Measurements from ENCODE around the gene RNF208.

The RNF208 gene

DNA sequence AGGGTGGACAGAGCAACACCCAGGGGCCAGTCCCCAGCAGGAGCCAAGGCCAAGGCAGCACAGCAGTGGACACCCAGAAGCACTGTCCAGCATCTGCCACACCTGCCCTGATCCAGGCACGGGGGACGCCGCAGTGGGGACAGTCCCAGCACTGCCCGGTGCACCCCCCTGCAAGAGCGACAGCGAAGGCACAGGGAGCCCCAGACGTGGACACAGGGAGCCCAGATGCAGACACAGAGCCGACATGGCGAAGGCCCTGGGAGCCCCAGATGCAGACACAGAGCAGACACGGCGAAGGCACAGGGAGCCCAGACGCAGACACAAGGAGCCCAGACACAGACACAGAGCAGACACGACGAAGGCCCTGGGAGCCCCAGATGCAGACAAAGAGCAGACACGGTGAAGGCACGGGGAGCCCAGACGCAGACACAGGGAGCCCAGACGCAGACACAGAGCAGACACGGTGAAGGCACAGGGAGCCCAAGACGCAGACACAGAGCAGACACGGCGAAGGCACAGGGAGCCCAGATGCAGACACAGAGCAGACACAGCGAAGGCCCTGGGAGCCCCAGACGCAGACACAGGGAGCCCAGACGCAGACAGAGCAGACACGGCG lies 38.0 kb downstream of the RNF208 start:
- H3K4me1 Mint-ChIP-seq (ENCODE audit: low read depth) = peaks cover 10% of the 10 kb centered on the region
- peaks cover 23% of the 10 kb centered on the region for H3K36me3 Mint-ChIP-seq (ENCODE audit: low read depth)
- no peaks in the 10 kb centered on the region for H3K9me3 Mint-ChIP-seq
- H3K4me3 Mint-ChIP-seq = no peak overlapping the region
- H3K27me3 Mint-ChIP-seq (ENCODE audit: low read depth) = no peaks in the 10 kb centered on the region
- DNase-seq (ENCODE audit: low spot score) = no peak
- H3K27ac Mint-ChIP-seq = no peak overlapping the region

DNA sequence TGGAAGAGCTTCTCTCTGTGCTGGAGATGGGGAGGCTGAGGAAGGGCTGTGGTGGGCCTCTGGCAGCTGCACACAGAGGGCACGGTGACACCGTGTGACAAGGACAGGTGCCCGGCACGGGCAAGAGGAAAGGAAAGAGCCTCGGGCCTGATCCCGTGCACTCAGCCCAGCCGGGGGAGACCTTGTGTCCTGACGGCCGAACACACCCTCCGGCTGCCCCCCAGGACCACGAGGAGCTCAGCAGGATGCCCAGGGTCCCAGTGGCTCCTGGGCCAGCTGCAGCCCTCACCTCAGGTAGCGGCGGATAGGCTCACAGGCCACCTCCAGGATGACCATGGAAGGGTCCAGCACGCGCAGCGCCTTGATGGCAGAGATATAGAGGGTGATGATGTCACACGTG lies 39.2 kb downstream of the RNF208 start:
- H3K4me1 Mint-ChIP-seq (ENCODE audit: low read depth) = peaks cover 10% of the 10 kb centered on the region
- no peaks in the 10 kb centered on the region for H3K9me3 Mint-ChIP-seq
- DNase-seq (ENCODE audit: low spot score) = no peak
- no peak overlapping the region for H3K4me3 Mint-ChIP-seq
- H3K27ac Mint-ChIP-seq = no peak overlapping the region
- H3K36me3 Mint-ChIP-seq (ENCODE audit: low read depth) = peaks cover 21% of the 10 kb centered on the region
- no peaks in the 10 kb centered on the region for H3K27me3 Mint-ChIP-seq (ENCODE audit: low read depth)

DNA sequence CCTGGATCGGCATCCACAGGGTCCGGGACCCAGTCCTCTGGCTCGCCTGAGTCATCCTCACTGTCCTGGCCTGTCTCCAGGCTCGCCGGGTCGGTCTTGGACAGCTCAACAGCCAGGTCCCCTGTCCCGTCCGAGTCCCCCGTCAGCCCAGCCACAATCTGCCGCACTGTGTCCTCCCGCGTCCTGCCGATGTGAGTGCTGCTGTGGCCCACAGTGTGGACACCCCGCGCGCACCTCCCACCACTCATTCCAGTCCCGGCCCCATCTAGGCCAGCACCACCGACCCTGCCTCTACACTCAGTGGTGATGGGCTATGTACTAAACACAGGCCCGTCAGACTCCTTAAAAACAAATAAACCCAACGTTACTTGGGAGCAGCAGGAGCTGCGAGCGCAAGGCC lies 40.4 kb downstream of the RNF208 start:
- Mint-ChIP-seq H3K36me3 (ENCODE audit: low read depth) (peaks cover 21% of the 10 kb centered on the region), H3K4me3 (no peak overlapping the region), H3K9me3 (no peaks in the 10 kb centered on the region), H3K4me1 (ENCODE audit: low read depth) (peaks cover under 1% of the 10 kb centered on the region), H3K27ac (no peak overlapping the region), H3K27me3 (ENCODE audit: low read depth) (no peaks in the 10 kb centered on the region)
- no peak for DNase-seq (ENCODE audit: low spot score)

DNA sequence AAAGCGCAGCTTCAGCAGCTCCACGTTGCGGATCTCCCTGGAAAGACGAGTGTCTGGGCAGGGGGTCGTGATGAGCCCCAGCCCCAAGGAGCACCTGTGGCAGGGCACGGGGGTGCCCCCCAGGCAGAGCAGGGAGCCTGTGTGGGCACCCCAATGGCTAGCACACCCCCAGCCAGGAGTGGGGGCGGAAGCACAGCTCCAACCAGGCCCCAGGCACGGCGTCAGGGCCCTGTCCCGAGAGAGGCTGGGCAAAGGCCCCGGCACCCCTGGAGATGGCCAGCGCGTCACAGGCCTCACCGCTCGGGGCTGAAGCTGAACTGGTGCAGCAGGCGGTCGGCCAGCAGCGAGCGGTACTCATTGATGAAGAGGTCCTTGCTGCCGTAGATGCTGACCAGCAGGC lies 41.5 kb downstream of the RNF208 start:
- Mint-ChIP-seq H3K36me3 (ENCODE audit: low read depth) (peaks cover 21% of the 10 kb centered on the region), H3K27me3 (ENCODE audit: low read depth) (no peaks in the 10 kb centered on the region), H3K27ac (no peak overlapping the region), H3K4me1 (ENCODE audit: low read depth) (no peaks in the 10 kb centered on the region), H3K4me3 (no peak overlapping the region), H3K9me3 (no peaks in the 10 kb centered on the region)
- DNase-seq (ENCODE audit: low spot score) = no peak

DNA sequence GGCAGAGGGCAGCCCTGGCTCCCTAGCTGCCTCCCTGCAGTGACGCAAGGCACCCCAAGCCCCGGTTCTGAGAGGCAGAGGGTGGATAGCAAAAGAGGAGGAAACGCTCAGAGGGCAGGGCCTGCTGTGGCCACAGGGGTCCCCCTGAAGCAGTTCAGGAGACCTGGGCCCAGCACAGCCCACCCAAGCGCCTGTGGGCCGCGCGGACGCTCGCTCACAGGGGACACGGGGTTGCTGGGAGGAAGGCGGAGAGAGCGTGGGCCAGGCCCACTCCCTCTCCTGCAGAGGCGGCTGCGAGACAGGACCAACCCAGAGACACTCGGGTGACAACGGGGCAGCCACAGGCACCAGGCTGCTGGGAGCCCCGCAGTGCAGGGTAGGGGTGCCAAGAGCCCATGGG lies 42.3 kb downstream of the RNF208 start:
- Mint-ChIP-seq H3K36me3 (ENCODE audit: low read depth) (peaks cover 21% of the 10 kb centered on the region), H3K27me3 (ENCODE audit: low read depth) (no peaks in the 10 kb centered on the region), H3K4me1 (ENCODE audit: low read depth) (no peaks in the 10 kb centered on the region), H3K4me3 (no peak overlapping the region), H3K9me3 (no peaks in the 10 kb centered on the region), H3K27ac (no peak overlapping the region)
- DNase-seq (ENCODE audit: low spot score) = no peak

DNA sequence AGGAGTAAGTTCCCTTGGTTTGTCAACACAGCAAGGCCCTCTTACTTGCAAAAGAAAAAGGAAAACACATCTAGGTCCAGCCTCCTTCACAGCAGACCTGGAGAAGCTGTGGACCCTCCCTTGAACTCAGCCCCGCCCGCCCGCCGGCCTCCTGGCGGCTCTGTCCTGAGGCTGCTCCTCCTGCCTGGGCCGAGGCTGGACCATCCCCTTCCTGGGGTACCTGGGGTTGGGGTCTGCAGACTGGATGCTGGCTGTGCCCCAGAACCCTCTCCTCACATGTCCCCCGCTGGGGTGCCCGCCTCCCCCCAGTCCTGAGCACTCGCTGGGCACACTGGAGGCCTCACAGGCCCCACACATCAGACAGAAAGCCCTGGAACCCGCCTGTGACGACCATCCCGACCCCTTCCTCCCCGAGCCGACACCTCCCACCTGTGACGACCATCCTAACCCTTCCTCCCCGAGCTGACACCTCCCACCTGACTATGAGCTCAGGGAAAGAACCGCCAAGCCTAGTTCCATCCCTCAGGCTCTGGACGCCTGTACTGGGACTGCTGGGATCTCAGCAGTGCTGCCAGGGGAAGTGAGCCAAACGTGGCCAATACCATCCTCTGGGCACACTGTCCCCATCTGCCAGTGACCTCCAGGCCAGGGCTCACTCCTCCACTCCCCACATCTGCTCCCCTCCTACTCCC lies 43.0 kb downstream of the RNF208 start:
- peaks cover 16% of the 10 kb centered on the region for H3K36me3 Mint-ChIP-seq (ENCODE audit: low read depth)
- no peak overlapping the region for H3K27ac Mint-ChIP-seq
- no peak overlapping the region for H3K4me3 Mint-ChIP-seq
- H3K9me3 Mint-ChIP-seq = no peaks in the 10 kb centered on the region
- no peaks in the 10 kb centered on the region for H3K4me1 Mint-ChIP-seq (ENCODE audit: low read depth)
- no peak for DNase-seq (ENCODE audit: low spot score)
- H3K27me3 Mint-ChIP-seq (ENCODE audit: low read depth) = no peaks in the 10 kb centered on the region

DNA sequence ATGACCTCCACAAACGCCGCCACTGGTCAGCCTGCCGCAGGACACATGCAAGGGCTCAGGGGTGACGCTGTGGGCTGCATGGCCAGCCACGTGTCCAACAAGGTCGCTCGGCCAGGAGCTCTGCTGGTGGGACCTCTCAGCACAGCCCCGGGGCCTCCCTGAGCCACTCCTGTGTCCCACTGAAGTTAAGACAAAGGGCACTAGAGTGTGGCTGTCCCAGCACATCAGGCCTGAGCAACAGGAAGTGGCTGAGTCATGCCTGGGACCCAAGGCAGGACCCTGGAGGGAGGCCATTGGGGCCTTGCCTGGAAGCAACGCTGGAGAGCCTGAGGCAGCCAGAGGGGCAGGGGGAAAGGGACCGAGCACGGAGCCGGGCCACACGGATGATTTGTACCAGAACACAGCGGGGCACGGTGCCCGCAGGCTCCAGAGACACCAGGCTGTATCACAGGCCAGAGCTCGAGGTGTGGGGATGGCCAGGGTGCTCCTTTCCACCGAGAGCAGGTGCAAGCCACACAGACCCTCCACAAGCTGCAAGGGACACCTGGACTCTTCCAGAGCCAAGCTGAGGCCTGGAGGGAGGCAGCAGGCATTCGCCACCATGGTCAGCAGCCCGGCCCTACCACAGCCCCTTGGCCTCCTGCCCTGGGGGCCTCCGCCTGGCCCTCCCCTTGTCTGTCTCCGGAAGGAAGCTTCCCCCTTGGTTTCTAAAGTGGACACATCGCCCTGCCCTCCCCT lies 43.7 kb downstream of the RNF208 start:
- Mint-ChIP-seq H3K4me3 (no peak overlapping the region), H3K4me1 (ENCODE audit: low read depth) (no peaks in the 10 kb centered on the region), H3K9me3 (no peaks in the 10 kb centered on the region), H3K27me3 (ENCODE audit: low read depth) (peaks cover 2% of the 10 kb centered on the region), H3K27ac (no peak overlapping the region), H3K36me3 (ENCODE audit: low read depth) (peaks cover 12% of the 10 kb centered on the region)
- no peak for DNase-seq (ENCODE audit: low spot score)

DNA sequence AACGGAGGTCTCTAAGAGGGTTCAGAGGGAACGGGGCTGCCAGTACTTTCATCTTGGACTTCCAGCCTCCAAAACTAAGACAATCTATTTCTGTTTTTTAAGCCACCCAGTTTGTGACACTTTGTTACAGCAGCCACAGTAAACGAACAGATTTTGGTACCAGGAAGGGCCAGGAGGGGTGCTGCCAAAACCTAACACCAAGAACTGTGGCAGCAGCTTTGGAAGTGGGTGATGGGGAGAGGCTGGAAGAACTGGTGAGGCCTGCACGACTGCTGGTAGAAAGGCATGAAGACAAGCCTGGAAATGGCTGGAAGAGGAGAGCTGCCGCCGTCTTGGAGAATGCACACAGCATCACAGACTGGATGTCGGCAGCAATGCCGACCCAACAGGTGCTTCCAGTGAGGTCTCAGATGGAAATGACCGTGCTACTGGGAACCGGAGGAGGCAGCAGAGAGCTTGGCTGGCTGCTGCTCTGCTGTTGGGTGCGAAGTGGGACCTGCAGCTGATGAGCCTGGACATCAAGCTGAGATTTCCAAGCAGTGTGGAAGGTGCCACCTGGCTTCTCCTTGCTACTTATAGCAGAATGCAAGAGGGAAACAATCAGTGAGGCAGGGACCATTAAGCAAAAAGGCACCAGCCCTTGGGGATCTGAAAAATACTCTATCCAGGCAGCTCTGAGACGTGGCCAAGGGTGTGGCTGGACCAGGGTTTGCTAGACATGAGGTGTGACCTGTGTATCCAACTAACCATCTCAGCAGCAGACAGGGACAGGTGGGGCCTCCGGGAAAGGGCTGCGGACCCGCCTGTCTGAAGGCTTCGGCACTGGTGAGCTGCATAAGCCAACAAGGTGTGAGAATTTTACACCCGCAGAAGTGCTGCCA lies 45.5 kb downstream of the RNF208 start:
- no peak for DNase-seq (ENCODE audit: low spot score)
- H3K27ac Mint-ChIP-seq = no peak overlapping the region
- peaks cover 4% of the 10 kb centered on the region for H3K36me3 Mint-ChIP-seq (ENCODE audit: low read depth)
- H3K4me3 Mint-ChIP-seq = no peak overlapping the region
- H3K9me3 Mint-ChIP-seq = no peaks in the 10 kb centered on the region
- peaks cover 9% of the 10 kb centered on the region for H3K27me3 Mint-ChIP-seq (ENCODE audit: low read depth)
- no peaks in the 10 kb centered on the region for H3K4me1 Mint-ChIP-seq (ENCODE audit: low read depth)

DNA sequence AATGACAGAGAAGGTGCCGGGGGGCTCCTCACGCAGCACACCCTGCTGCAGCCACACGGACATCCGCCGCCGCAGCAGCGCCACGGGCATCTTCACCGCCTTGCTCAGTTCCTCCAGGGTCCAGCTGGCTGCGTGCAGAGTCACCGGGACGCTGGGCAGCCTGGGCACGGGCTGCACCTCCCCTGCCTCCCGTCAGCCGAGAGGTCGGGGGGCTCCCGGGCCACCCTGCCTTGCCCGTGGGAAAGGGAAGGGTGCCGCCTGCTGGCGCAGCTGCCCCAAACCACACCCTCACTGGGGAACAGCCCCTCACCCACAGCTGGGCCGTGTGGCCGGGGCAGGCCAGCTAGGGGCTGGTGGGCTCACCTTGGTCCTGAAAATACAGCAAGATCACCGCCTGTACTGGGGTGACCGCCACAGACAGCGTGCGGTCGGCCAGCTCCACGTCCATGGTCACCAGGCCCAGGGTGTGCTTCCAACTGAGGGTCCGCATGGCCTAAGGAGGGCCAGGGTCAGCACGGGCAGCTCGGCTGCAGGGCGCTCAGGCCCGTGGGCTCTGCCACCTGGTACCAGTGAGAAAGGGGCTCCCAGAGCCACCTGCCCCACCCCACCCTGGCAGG lies 46.6 kb downstream of the RNF208 start:
- H3K4me1 Mint-ChIP-seq (ENCODE audit: low read depth) = no peaks in the 10 kb centered on the region
- peaks cover 17% of the 10 kb centered on the region for H3K27me3 Mint-ChIP-seq (ENCODE audit: low read depth)
- H3K4me3 Mint-ChIP-seq = no peak overlapping the region
- DNase-seq (ENCODE audit: low spot score) = no peak
- H3K27ac Mint-ChIP-seq = no peak overlapping the region
- peaks cover 4% of the 10 kb centered on the region for H3K36me3 Mint-ChIP-seq (ENCODE audit: low read depth)
- H3K9me3 Mint-ChIP-seq = no peaks in the 10 kb centered on the region

DNA sequence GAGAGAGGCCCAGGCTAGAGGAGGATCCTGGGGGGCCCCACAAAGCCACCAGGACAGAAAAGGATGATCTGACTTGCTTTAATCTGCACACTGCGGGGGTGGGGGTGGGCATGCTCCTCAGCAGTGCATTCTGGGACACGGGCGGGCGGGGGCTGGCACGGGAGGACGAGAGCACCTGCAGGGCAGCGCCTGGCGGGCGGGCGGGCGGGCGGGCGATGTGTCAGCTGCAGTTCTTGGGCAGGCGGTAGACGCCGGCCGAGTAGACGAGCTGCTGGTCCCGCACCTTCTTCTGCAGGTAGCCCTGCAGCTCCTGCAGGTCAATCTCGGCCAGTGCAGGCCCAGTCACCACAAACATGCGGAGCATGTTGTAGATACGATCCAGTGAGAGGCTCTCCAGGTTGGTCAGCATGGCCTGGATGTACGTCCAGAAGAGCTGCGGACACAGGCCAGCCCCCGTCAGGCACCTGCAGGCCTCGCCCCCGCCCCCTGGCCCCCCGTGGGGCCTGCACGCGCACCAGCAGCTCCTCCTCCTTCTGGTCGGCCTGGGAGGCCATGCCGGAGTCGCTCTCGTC lies 47.2 kb downstream of the RNF208 start:
- Mint-ChIP-seq H3K27me3 (ENCODE audit: low read depth) (peaks cover 22% of the 10 kb centered on the region), H3K9me3 (no peaks in the 10 kb centered on the region), H3K4me3 (no peak overlapping the region), H3K4me1 (ENCODE audit: low read depth) (no peaks in the 10 kb centered on the region), H3K36me3 (ENCODE audit: low read depth) (peaks cover 4% of the 10 kb centered on the region), H3K27ac (no peak overlapping the region)
- DNase-seq (ENCODE audit: low spot score) = no peak

DNA sequence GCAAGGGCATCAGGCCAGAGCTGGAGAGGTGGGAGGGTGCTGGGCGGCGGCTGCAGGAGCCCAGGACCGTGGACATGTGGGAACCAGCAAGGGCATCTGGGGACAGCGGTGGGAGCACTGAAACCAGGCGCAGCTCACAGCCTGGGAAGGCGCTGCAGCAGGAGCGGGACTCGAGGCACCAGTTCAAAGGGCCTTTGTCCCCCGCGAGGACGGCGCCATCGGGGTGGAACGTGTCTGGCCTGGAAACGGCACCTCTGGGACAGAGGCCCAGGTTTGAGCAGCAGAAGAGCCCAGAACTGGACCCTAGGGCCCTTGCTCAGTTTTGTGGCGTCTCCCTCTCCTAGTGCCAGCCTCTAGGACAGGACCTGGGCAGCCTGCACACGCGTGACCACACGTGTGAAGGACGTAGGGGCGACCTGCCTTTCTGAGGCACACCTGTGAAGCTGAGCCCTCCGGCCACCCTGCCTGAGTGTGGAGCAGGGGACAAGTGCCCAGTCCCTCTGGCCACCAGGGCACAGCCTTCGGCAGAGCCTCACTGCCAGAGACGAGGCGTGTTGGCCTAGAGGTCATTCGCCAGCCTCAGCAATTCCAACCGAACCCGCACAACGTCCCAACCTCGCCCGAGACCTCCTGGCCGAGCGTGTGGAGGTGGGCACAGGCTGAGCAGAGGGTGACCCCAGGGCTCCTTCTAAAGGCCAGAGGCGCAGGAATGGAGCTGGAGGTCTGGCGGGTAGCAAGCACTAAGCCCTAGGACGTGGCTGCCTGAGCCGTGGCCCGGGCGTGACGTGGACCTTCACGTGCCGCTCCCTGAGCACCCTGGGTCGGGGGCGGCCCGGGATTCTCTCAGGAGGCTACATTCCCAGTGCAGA lies 48.0 kb downstream of the RNF208 start:
- H3K27ac Mint-ChIP-seq = no peak overlapping the region
- H3K27me3 Mint-ChIP-seq (ENCODE audit: low read depth) = peaks cover 22% of the 10 kb centered on the region
- no peaks in the 10 kb centered on the region for H3K4me1 Mint-ChIP-seq (ENCODE audit: low read depth)
- DNase-seq (ENCODE audit: low spot score) = no peak
- peaks cover 4% of the 10 kb centered on the region for H3K36me3 Mint-ChIP-seq (ENCODE audit: low read depth)
- H3K4me3 Mint-ChIP-seq = no peak overlapping the region
- H3K9me3 Mint-ChIP-seq = no peaks in the 10 kb centered on the region

DNA sequence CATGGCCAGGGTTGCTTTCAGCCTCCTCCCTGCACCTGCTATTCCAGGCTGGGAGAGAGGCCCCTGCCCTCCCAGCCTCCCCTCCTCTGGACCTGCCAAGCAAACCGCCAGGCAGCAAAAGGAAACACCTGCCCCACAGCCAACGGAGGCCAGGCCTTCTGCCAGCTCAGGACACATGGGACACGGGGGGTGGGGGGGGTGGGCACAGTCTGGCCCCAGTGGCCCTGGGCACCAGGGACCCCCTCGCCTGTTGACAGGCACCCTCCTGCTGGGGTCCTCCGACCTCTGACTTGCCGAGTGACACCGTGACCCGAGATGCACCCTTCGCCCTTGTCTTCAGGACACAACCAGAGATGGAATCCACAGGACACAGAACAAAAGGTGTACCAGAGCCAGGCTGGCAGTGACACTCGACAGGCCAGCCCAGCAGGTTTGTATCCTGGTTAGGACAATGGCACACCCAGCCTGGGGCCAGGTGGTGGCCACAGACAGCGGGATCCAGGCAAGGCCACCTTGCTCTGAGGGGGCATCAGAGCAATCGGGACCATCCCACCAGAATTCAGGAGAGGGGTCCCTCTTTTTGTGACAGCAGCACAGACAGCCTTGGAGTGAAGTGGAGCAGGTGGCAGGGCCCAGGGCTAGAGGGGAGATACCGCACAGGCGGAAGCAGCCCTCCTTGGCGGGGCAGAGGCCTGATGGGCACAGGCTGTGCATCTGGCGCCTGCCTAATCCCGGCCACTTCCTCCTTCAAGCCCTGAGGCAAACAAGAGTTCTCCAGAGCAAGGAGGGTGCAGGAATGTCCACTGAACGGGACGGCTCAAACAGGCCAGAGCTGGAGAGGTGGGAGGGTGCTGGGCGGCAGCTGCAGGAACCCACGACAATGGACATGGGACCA lies 48.9 kb downstream of the RNF208 start:
- Mint-ChIP-seq H3K4me1 (ENCODE audit: low read depth) (no peaks in the 10 kb centered on the region), H3K36me3 (ENCODE audit: low read depth) (peaks cover 4% of the 10 kb centered on the region), H3K27ac (no peak overlapping the region), H3K4me3 (no peak overlapping the region), H3K9me3 (no peaks in the 10 kb centered on the region), H3K27me3 (ENCODE audit: low read depth) (peaks cover 24% of the 10 kb centered on the region)
- DNase-seq (ENCODE audit: low spot score) = no peak

All from T-helper 2 cell treated with Interferon-gamma antibody and Interleukin-4, amounts not matched to agents 5 μg/mL and 100 μg/mL, for 36 hours (primary cell).